Gastroesophageal sphincter (tissue), 3 donors: ENCODE data around the gene ANO9.

Experiments
- CTCF ChIP-seq, 4 experiments: fragments of 200-600 bp in 2 of 4; fragments of 450-650 bp in 2 of 4; sonication (generic) in 1 of 4; IDR thresholded peaks; one replicate each; pipeline ENCODE4 v1.5.1; 2017 to 2019; ENCODE audit warnings: antibody characterized with exemption in 4 of 4, mild to moderate bottlenecking in 2 of 4, moderate library complexity in 2 of 4
- POLR2A ChIP-seq, 2 donors: fragments of 450-650 bp; IDR thresholded peaks; one replicate each; pipeline ENCODE4 v1.6.1; 2017; ENCODE audit warnings: antibody characterized with exemption in 2 of 2, mild to moderate bottlenecking in 2 of 2, moderate library complexity in 1 of 2

GRCh38 chr11:426851-427250 lies 15.0 kb downstream of the ANO9 start:
- no peak for TF ChIP-seq POLR2A (IDR thresholded peaks at IDR 0.05)
- TF ChIP-seq CTCF (IDR thresholded peaks at IDR 0.05) = no peak
